Measurements from ENCODE around the gene ZNF213. TPM values are rescaled to one million over a fixed set of nuclear protein-coding genes. Genes with fewer than 3 reads are reported as not detected.
A peak's percentile ranks its signal among the peaks of the same experiment; 100 is the strongest.

Gene ZNF213
- total and polyA plus RNA-seq, 7 donors = 7.9 to 19.1 (median 9.3) TPM

GRCh38 chr16:3099732-3100499 lies 34.9 kb upstream of the ZNF213 start:
- no peak for TF ChIP-seq CTCF (IDR thresholded peaks at IDR 0.05)
- H3K36me3 ChIP-seq (ENCODE audit: insufficient read depth in 1 of 2, low read depth in 1 of 2) = no peaks in the 10 kb centered on the region
- H3K4me1 ChIP-seq = peaks cover 8% of the 10 kb centered on the region
- DNase-seq (peak; percentile 93 to 94), ATAC-seq (peak; percentile 91 to 96 (median 95))
- H3K27me3 ChIP-seq (ENCODE audit: insufficient read depth in 3 of 3, low read length in 2 of 3) = peaks cover 0 to 2% (median 0%) of the 10 kb centered on the region in 3 donors
- H3K9me3 ChIP-seq = no peaks in the 10 kb centered on the region
- peak overlapping the region; percentile 52 for H3K4me3 ChIP-seq
- no peak overlapping the region for H3K27ac ChIP-seq
- intact Hi-C loops (cut with DNase I) = loop anchor here (5.0 kb wide), 1 partner anchor 38 kb away; no protein-coding TSS in a partner anchor
- 4% methylated on average over 36 to 39 of the region's 39 CpGs for WGBS, 3 donors

GRCh38 chr16:3101018-3101840 lies 33.6 kb upstream of the ZNF213 start:
- H3K9me3 ChIP-seq = no peaks in the 10 kb centered on the region
- peak in 1 of 2 donors; percentile 30 for DNase-seq
- ATAC-seq = no peak
- H3K36me3 ChIP-seq (ENCODE audit: insufficient read depth in 1 of 2, low read depth in 1 of 2) = no peaks in the 10 kb centered on the region
- TF ChIP-seq CTCF (IDR thresholded peaks at IDR 0.05) = peak; percentile 34
- intact Hi-C loops (cut with DNase I) = no loop called here
- peaks cover 0 to 2% (median 0%) of the 10 kb centered on the region in 3 donors for H3K27me3 ChIP-seq (ENCODE audit: insufficient read depth in 3 of 3, low read length in 2 of 3)
- peak overlapping the region; percentile 22 for H3K4me3 ChIP-seq
- H3K4me1 ChIP-seq = peaks cover 15% of the 10 kb centered on the region
- H3K27ac ChIP-seq = peak overlapping the region; percentile 46
- 52 to 61% (median 56%) methylated on average over 27 to 29 of the region's 29 CpGs for WGBS, 3 donors

GRCh38 chr16:3101841-3102470 lies 32.9 kb upstream of the ZNF213 start:
- ATAC-seq = no peak

More at GRCh38 chr16:3101841-3102470, 32.9 kb upstream of the ZNF213 start:
- WGBS, 3 donors = 33 to 43% (median 38%) methylated on average over 27 of the region's 27 CpGs
- no peaks in the 10 kb centered on the region for H3K9me3 ChIP-seq
- peak overlapping the region; percentile 46 for H3K27ac ChIP-seq
- H3K4me1 ChIP-seq = peaks cover 17% of the 10 kb centered on the region
- TF ChIP-seq CTCF (IDR thresholded peaks at IDR 0.05) = no peak
- peak; percentile 26 to 36 for DNase-seq
- H3K4me3 ChIP-seq = peak overlapping the region; percentile 22
- intact Hi-C loops (cut with DNase I) = no loop called here
- peaks cover 0 to 2% (median 0%) of the 10 kb centered on the region in 3 donors for H3K27me3 ChIP-seq (ENCODE audit: insufficient read depth in 3 of 3, low read length in 2 of 3)
- no peaks in the 10 kb centered on the region for H3K36me3 ChIP-seq (ENCODE audit: insufficient read depth in 1 of 2, low read depth in 1 of 2)
